ENCODE data around the gene MARCHF10.

MARCHF10 gene

GRCh38 chr17:62674363-62674739 is 133.8 kb downstream of the MARCHF10 start:
- no peak for DNase-seq

- no peak for DNase-seq
These were observed 134.3 kb downstream of the MARCHF10 start for GRCh38 chr17:62673614-62674362.

DNA sequence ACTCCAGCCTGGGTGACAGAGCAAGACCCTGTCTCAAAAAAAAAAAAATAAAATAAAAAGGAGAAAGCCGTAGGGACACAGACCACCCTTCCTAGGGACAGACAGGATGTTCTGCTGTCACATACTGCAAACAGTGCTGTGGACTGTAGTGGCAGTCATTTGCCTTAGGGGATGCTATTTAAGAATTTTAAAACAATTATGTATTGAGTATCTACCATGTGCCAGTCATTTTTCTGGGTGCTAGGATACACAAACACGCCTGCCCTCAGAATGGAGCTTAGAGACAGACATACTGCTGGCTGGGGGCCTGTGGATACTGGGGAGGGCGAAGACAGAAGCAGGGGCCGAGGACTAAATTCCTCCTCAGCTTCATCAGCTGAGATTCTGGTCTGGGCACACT is 135.2 kb downstream of the MARCHF10 start:
- no peak for DNase-seq

DNA sequence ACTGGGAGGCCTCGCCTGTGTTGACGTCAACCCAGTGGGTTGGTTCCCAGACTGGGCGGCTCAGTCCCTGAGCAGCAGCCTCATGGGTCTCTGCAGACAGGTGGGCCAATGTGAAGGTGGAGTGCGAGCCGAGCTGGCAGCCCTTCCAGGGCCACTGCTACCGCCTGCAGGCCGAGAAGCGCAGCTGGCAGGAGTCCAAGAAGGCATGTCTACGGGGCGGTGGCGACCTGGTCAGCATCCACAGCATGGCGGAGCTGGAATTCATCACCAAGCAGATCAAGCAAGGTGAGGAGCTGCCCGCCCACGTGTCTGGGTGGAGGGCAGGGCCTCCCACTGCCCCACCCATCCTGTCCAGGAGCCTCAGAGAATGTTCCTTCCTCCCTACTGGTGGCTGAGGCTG is 136.6 kb downstream of the MARCHF10 start:
- peak; percentile 88 for DNase-seq

DNA sequence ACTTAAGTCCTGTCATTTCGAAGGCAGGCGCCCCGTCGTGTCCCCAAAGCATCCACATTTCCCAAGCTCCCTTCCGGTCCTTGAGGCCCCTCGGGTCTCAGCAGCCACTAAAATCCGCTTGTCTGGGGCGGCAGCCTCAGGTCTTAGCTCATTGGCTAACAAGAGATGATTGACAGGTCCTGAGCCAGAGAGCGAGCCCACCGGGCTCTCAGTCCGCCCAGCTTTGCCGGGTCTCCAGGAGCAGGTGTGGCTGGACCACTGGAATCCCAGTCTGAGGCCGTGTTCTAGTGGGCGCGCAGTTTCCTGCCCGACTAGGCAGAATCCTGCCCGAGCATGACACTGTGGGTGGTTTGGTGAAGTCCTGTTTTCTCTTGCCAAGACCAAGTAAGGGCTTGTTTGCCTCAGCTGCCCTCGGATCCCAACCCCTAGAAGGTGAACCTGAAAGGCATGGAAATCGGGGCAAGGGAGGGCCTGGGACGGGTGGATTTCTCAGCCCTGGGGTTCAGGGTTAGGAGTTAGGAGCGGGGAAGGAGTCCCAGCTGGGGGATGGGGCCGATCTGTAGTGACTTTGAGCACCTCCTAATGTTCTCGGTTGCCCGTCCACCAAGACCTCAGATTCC is 137.8 kb downstream of the MARCHF10 start:
- peak; percentile 87 for DNase-seq

DNA sequence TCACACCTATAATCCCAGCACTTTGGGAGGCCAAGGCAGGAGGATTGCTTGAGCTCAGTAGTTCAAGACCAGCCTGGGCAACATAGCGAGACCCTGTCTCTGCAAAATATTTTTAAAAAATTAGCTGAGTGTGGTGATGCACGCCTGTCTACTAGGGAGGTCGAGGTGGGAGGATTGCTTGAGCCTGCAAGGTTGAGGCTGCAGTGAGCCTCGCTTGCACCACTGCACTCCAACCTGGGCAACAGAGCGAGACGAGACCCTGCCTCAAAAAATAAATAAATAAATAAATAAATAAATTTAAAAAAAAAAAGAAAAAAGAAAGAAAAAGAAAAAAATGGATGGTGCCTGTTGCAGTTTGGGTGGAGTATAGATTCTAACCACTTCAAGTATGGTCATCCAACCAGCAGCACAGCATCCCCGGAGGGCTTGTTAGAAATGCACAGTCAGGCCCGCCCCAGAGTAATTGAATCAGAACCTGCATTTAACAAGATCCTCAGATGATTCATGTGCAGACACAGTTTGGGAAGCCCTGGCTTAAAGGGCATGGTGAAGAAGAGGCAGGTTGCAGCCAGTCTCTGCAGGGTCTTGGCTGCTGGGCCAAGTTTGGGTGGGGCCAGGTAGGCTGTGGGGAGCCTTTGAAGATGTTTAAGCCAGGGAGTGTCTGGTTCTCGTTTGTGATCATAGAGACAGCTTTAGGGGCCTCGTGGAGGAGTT is 139.9 kb downstream of the MARCHF10 start:
- no peak for DNase-seq

- no peak for DNase-seq
These were observed 141.1 kb downstream of the MARCHF10 start for GRCh38 chr17:62666801-62667591.

DNA sequence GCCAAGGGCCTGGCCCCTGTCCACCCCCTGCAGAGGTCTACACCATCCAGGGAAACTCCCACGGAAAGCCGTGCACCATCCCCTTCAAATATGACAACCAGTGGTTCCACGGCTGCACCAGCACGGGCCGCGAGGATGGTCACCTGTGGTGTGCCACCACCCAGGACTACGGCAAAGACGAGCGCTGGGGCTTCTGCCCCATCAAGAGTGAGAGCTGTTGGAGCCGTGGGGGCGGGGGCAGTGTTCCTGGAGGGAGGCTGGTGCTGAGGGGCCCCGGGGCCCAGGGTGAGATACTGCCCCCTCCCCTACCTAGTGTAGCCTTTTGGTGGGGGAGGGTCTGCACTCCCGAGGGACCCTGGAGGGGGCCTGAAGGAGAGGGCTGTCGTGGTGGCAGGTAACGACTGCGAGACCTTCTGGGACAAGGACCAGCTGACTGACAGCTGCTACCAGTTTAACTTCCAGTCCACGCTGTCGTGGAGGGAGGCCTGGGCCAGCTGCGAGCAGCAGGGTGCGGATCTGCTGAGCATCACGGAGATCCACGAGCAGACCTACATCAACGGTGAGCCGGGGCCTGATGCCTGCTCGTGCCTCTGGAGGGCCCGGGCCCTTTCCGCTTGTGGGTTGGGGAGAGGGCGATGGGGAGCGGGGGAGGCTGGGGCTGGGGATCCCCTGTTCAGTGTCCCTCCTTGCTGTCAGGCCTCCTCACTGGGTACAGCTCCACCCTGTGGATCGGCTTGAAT is 141.9 kb downstream of the MARCHF10 start:
- DNase-seq = no peak

DNA sequence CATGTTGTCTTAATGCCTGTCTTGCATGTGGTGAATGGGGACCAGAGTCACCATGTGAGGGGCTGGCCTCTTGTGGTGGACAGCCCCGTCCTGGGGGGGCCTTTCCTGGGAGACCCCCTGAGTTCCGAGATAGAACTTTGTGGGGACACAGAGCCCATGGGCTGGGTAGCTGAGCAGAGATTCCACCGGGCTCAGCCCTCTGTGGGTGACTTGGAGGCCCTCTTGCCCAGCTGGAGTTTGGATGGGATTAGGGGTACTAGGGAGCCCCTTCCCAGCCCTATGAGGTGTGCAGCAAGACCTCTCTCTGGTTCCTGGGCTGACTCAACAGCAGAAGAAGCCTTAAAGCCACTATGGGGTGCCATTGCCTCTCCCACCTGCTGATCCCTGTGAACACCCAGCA is 142.5 kb downstream of the MARCHF10 start:
- no peak for DNase-seq

DNA sequence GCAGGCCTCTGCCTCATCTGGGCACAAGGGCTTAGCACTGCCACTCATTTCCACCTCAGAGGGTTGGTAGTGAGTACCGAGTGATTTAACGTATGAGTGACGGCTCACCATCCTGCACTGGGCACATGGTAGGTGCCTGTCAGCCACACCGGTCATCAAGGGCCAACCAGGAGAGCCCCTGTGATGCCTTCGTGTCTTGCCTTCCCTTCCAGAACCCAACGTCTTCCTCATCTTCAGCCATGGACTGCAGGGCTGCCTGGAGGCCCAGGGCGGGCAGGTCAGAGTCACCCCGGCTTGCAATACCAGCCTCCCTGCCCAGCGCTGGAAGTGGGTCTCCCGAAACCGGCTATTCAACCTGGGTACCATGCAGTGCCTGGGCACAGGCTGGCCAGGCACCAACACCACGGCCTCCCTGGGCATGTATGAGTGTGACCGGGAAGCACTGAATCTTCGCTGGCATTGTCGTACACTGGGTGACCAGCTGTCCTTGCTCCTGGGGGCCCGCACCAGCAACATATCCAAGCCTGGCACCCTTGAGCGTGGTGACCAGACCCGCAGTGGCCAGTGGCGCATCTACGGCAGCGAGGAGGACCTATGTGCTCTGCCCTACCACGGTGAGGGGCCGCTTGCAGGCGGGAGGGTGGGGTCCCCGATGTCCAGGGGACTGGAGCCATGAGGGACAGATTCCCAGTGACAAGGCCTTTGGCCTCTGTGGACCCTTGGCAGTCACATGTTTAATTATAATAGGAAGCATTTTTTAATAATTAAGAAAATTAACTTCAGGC is 143.6 kb downstream of the MARCHF10 start:
- no peak for DNase-seq

DNA sequence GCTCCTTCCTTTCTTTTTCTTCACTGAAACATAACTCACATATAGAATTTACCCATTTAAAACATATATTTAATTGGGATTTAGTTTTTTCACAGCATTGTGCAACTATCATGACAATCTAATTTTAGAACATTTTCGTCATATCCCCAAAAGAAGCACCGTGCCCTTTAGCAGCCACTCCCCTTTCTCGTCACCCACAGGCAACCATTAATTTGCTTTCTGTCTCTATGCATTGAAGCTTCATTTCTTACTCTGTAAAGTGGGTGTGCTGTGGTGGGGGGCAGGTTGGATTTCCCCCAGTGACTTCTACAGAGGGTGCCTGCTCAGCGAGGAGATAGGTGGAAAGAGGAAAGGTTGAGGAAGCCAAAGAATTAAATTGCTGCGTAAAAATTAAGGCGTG is 144.8 kb downstream of the MARCHF10 start:
- no peak for DNase-seq

DNA sequence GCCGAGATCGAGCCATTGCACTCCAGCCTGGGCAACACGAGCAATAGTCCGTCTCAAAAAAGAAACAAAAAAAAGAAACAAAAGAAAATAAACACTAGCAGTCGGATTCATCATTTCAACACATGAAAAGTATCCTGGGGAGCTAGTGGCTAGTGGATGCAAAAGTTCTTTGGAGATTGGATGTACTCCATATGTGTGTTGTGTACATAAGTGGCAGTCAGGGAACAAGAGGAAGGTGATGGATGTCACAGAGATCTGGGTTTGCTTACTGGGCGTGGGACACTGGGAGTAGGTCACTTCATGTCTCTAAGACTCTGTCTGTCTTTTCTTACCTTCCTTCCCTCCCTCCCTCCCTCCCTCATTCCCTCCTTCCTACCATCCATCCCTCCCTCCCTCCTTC is 145.3 kb downstream of the MARCHF10 start:
- no peak for DNase-seq

DNA sequence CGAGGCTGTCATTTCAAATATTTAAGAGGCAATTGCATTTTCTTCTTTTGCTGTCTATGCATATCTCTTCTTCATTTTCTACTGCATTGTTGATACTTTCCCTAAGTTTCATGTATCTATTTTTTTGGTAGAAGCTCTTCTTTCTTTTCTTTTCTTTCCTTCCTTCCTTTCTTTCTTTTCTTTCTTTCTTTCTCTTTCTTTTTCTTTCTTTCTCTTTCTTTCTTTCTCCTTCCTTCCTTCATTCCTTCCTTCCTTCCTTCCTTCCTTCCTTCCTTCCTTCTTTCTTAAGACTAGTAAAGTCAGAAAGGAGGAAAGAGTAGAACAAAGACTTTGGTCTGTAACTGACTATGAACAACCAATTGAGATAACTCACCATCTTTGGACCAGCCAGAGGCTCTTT is 146.8 kb downstream of the MARCHF10 start:
- no peak for DNase-seq

DNA sequence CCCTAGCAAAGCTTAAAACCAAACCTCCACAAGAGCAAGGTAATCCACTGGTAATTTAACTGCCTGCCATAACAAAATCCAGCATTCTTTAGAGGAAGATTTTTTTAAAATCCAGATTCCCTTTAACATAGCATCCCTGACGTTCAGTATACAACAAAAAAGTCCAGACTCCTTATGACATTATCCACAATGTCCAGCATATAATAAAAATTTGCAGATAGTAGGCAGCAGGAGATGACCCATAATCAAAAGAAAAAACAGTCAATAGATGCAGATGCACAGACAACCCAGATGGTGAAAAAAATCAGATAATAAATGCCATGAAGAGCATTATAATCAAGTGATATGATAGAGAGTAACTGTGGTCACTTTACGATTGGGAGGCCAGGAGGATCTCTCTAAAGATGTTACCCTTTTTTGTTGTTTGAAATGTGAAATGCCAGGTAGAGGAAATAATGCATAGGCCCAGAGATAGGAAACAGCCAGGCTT is 147.4 kb downstream of the MARCHF10 start:
- DNase-seq = no peak

- DNase-seq = no peak
These were observed 149.8 kb downstream of the MARCHF10 start for GRCh38 chr17:62658136-62658920.

DNA sequence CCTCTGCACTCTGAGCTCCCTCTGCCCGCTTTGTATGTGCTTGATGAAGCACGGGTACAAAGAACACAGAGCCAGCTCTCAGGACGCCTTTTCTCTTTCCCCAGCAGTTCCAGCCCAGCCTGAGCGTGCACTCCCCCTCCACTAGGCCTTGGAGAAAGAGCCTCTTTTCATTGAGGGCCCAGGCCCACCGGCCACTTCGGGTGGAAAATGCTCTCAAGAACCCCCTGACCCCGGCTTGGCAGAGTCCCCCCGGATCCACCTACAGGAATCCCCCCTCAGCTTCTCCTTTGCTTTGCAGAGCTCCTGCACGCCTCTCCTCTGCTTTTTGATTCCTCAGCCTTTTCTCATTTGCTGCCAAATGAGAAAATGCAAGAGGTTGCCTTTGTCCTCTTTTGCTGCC is 150.4 kb downstream of the MARCHF10 start:
- DNase-seq = no peak

GRCh38 chr17:62657145-62657665 is 150.9 kb downstream of the MARCHF10 start:
- DNase-seq = no peak

DNA sequence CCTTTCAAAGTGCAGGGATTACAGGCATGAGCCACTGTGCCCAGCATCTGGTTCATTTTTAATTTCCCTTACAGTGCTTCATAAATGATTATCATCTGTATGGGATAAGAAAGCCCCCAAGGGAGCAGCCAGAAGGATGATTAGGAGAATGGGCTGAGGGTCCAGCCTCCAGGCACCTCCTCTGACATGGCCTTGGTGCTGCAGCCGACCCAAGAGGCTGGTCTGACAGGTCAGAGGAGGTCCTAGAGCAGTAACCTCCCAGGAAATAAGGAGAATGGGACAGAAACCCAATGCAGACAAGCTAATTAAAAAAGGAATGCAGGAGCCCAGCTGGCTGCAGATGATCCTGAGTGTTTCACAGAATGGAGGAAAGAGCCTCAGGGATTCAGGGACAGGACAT is 151.7 kb downstream of the MARCHF10 start:
- DNase-seq = no peak

GRCh38 chr17:62655656-62656055 is 152.5 kb downstream of the MARCHF10 start:
- no peak for DNase-seq

Measured in NCI-H146 (cell line).